Measurements from ENCODE around the gene SRSF8.

Gene SRSF8

GRCh38 chr11:95111923-95112540, 45.3 kb downstream of the SRSF8 start:
- H3K4me3 ChIP-seq (replicated peaks; ENCODE audit: low read depth, low read length): no peak overlapping the region
- TF ChIP-seq CTCF (IDR thresholded peaks at IDR 0.05; ENCODE audit: low read depth, low read length, missing control alignments): no peak
- DNase-seq (ENCODE audit: extremely low read depth, low read depth): no peak

- no peak overlapping the region for H3K4me3 ChIP-seq (replicated peaks; ENCODE audit: low read depth, low read length)
- DNase-seq (ENCODE audit: extremely low read depth, low read depth): no peak
- TF ChIP-seq CTCF (IDR thresholded peaks at IDR 0.05; ENCODE audit: low read depth, low read length, missing control alignments): no peak
Measured at GRCh38 chr11:95115597-95115996, 48.9 kb downstream of the SRSF8 start.

GRCh38 chr11:95119361-95120060, 52.8 kb downstream of the SRSF8 start:
- TF ChIP-seq CTCF (IDR thresholded peaks at IDR 0.05; ENCODE audit: low read depth, low read length, missing control alignments): no peak
- no peak for DNase-seq (ENCODE audit: extremely low read depth, low read depth)
- no peak overlapping the region for H3K4me3 ChIP-seq (replicated peaks; ENCODE audit: low read depth, low read length)

Data from HFF-Myc (cell line).